ENCODE data around the gene INTS7.

DNA sequence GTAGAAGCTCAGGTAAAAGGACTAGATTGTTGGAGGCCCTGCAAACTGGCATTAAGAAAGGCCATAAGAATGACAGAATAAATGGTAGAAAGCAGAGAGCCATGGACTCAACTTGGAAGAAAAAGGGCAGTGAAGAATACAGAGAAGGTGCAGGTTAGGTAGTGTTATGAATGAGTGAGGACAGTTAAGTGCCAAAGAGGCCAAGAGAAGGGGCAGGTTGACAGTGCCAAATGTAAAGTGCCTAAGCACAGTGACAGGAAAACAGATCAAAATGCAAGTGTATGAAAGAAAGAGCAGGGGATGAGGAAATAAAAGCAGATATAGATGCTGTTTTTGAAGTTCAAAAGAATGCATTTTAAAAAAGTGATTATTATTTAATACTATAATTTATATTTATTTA is 43.7 kb downstream of the INTS7 start:
- TF ChIP-seq, protein P1, sequence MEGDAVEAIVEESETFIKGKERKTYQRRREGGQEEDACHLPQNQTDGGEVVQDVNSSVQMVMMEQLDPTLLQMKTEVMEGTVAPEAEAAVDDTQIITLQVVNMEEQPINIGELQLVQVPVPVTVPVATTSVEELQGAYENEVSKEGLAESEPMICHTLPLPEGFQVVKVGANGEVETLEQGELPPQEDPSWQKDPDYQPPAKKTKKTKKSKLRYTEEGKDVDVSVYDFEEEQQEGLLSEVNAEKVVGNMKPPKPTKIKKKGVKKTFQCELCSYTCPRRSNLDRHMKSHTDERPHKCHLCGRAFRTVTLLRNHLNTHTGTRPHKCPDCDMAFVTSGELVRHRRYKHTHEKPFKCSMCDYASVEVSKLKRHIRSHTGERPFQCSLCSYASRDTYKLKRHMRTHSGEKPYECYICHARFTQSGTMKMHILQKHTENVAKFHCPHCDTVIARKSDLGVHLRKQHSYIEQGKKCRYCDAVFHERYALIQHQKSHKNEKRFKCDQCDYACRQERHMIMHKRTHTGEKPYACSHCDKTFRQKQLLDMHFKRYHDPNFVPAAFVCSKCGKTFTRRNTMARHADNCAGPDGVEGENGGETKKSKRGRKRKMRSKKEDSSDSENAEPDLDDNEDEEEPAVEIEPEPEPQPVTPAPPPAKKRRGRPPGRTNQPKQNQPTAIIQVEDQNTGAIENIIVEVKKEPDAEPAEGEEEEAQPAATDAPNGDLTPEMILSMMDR (conservative IDR thresholded peaks at IDR 0.05; ENCODE audit: low read length): no peak
- TF ChIP-seq EZH2phosphoT487 (IDR thresholded peaks at IDR 0.05; ENCODE audit: borderline replicate concordance): no peak
